ENCODE measurements around the gene UBE4B. TPM values are rescaled to one million over a fixed set of nuclear protein-coding genes. Genes with fewer than 3 reads are reported as not detected.

The UBE4B gene
- total RNA-seq, 3 donors from 2014 or later: 40.7 to 66.2 (median 41.4) TPM

- no peak for ATAC-seq
- TF ChIP-seq CTCF (IDR thresholded peaks at IDR 0.05): no peak
- intact Hi-C loops (cut with DNase I, micrococcal nuclease): no loop called here
These were observed 51.3 kb downstream of the UBE4B start for GRCh38 chr1:10084045-10084444.

GRCh38 chr1:10085076-10085475 is 52.3 kb downstream of the UBE4B start:
- Histone ChIP-seq H3K36me3 (ENCODE audit: low read depth) (no peaks in the 10 kb centered on the region), H3K9me3 (no peaks in the 10 kb centered on the region), H3K4me3 (no peak overlapping the region), H3K4me1 (ENCODE audit: low read depth) (no peaks in the 10 kb centered on the region)
- TF ChIP-seq CTCF (IDR thresholded peaks at IDR 0.05): no peak
- no peak for ATAC-seq
- DNase-seq: no peak
- intact Hi-C loops (cut with DNase I, micrococcal nuclease): no loop called here

More at GRCh38 chr1:10084045-10084444, 51.3 kb downstream of the UBE4B start:
- no peak overlapping the region for H3K4me3 ChIP-seq
- H3K9me3 ChIP-seq: no peaks in the 10 kb centered on the region
- H3K4me1 ChIP-seq (ENCODE audit: low read depth): no peaks in the 10 kb centered on the region
- H3K36me3 ChIP-seq (ENCODE audit: low read depth): no peaks in the 10 kb centered on the region
- DNase-seq: no peak

- DNase-seq (no peak), ATAC-seq (no peak)
- TF ChIP-seq CTCF (IDR thresholded peaks at IDR 0.05): no peak
- intact Hi-C loops (cut with DNase I, micrococcal nuclease): no loop called here
- Histone ChIP-seq H3K4me1 (ENCODE audit: low read depth) (no peaks in the 10 kb centered on the region), H3K36me3 (ENCODE audit: low read depth) (no peaks in the 10 kb centered on the region), H3K4me3 (no peak overlapping the region), H3K9me3 (no peaks in the 10 kb centered on the region)
These were observed 54.5 kb downstream of the UBE4B start for GRCh38 chr1:10087210-10087609.

GRCh38 chr1:10101929-10102328 is 69.2 kb downstream of the UBE4B start:
- no peaks in the 10 kb centered on the region for H3K9me3 ChIP-seq
- no peak for TF ChIP-seq CTCF (IDR thresholded peaks at IDR 0.05)
- H3K36me3 ChIP-seq (ENCODE audit: low read depth): peaks cover 8% of the 10 kb centered on the region
- no peak for ATAC-seq
- H3K4me1 ChIP-seq (ENCODE audit: low read depth): peaks cover 21% of the 10 kb centered on the region
- DNase-seq: no peak
- no peak overlapping the region for H3K4me3 ChIP-seq
- intact Hi-C loops (cut with DNase I, micrococcal nuclease): no loop called here

- peaks cover 8% of the 10 kb centered on the region for H3K36me3 ChIP-seq (ENCODE audit: low read depth)
- peaks cover 21% of the 10 kb centered on the region for H3K4me1 ChIP-seq (ENCODE audit: low read depth)
- no peak for DNase-seq
- no peak for ATAC-seq
- no peak overlapping the region for H3K4me3 ChIP-seq
- intact Hi-C loops (cut with DNase I, micrococcal nuclease): no loop called here
- no peak for TF ChIP-seq CTCF (IDR thresholded peaks at IDR 0.05)
- H3K9me3 ChIP-seq: no peaks in the 10 kb centered on the region
These were observed 70.4 kb downstream of the UBE4B start for GRCh38 chr1:10103193-10103592.

- intact Hi-C loops (cut with DNase I, micrococcal nuclease): no loop called here
- TF ChIP-seq CTCF (IDR thresholded peaks at IDR 0.05): no peak
- peaks cover 8% of the 10 kb centered on the region for H3K36me3 ChIP-seq (ENCODE audit: low read depth)
- H3K4me3 ChIP-seq: no peak overlapping the region
- DNase-seq (no peak), ATAC-seq (peak; percentile 87)
- H3K9me3 ChIP-seq: no peaks in the 10 kb centered on the region
- H3K4me1 ChIP-seq (ENCODE audit: low read depth): peaks cover 21% of the 10 kb centered on the region
These were observed 72.1 kb downstream of the UBE4B start for GRCh38 chr1:10104834-10105233.
